Activated CD8-positive, alpha-beta memory T cell treated with anti-CD3 and anti-CD28 coated beads for 36 hours (primary cell): Measurements from ENCODE around the gene GCNT1. TPM values are rescaled to one million over a fixed set of nuclear protein-coding genes. Genes with fewer than 3 reads are reported as not detected.
"Not testable (repeated sequence)": the region's sequence is repeated elsewhere in the genome, so short reads cannot be mapped to it uniquely, and the experiment has no call there.

Source experiments
- CTCF ChIA-PET: fragments of 350-600 bp; sonication (Branson Sonifier 250); formaldehyde crosslinking; loops from one replicate; lab custom pipeline; 2021; ENCODE audit warnings: antibody characterized with exemption; lab: Charles Lee
- POLR2A ChIA-PET: fragments of 350-600 bp; sonication (Branson Sonifier 250); formaldehyde crosslinking; loops from one replicate; lab custom pipeline; 2021; ENCODE audit warnings: antibody characterized with exemption; lab: Charles Lee
- total RNA-seq, 2 experiments: library from RNA; stranded (reverse); gene quantifications; one replicate each; pipeline ENCODE4 v1.2.3, GENCODE V29; 2021

Gene GCNT1
- 10 to 100 TPM; 16.4 to 18.5 TPM for total RNA-seq

DNA sequence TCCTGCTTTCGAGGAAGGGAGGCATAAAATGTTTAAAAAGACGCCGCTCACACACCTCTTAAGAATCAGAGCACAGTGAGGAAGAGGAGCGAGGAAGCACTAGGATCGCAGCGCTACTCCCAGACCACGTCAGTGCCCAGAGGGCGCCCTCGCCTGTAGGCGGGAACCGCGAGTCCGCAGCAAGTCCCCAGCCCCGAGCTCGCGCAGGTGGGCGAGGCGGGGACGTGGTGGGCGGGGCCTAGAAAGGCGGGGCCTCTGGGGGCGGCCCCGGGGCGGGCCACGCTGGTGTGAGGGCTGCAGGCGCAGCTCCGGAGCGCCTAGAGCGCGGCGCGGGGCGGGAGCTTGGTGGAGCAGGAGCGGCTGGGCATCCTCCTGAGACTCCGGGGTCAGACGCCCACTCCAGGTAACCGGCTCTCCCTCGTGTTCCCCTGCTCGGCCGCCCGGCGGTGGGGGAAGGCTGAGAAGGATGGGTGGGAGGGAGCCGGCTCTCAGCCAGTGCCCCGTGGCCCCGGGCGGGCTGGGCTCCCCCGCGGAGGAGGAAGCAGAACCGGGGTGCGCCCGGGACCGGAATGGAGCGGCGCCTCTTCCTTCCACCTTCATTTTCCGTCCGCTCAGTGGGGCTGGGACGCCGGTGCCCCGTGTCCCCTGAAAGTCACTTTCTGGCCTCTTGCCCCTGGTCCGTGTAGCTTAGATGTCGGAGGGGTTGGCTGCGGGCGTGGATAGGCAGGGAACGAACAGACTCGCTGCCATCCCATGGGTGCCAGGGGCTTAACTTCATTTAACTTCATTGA is at the start of gene GCNT1:
Gene GCNT1 (plus strand): TSS at position 280 of the 791 bp plus-strand sequence. CDS start 43,200 bp downstream, outside the sequence.
- ChIA-PET CTCF (interaction anchor here (0.7 to 2.5 kb wide), 6 partner anchors 8 to 200 kb away, joined by 3 to 6 read pairs (median 4); no protein-coding TSS in a partner anchor), POLR2A (interaction anchor here (1.0 kb wide), 3 partner anchors 21 to 117 kb away, joined by 3 to 4 read pairs (median 4); partner anchors contain the start of gene RFK)

DNA sequence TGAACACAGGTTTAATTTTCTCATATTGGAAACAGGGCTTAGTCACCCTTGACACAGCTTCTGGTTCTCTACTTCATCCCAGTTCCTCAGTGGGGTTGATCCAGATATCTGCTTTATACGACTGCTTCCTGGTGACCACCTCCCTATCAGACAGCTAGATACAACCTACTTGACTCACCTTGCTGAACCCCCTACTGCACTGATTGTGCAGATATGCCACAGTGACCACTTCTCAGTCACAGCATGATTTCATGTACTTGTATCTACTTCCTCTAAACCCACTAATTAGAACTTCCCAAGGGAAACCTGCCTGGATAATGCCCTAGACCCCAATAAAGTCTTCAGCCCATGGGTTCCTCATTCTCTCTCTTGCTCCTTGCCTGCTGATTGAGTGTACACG is 46.3 kb upstream of the GCNT1 start:
- POLR2A ChIA-PET = no interaction called here

GRCh38 chr9:76413658-76414057 is 45.3 kb upstream of the GCNT1 start:
- CTCF ChIA-PET = interaction anchor here (1.2 kb wide), 1 partner anchor 286 kb away, joined by 3 read pairs; no protein-coding TSS in a partner anchor
- POLR2A ChIA-PET = no interaction called here

More for the DNA sequence above, 46.3 kb upstream of the GCNT1 start:
- CTCF ChIA-PET = interaction anchor here (1.2 kb wide), 1 partner anchor 287 kb away, joined by 3 read pairs; no protein-coding TSS in a partner anchor

GRCh38 chr9:76414661-76415060 is 44.3 kb upstream of the GCNT1 start:
- ChIA-PET POLR2A (interaction anchor here (0.6 kb wide), 1 partner anchor 24 kb away, joined by 11 read pairs; no protein-coding TSS in a partner anchor), CTCF (no interaction called here)

DNA sequence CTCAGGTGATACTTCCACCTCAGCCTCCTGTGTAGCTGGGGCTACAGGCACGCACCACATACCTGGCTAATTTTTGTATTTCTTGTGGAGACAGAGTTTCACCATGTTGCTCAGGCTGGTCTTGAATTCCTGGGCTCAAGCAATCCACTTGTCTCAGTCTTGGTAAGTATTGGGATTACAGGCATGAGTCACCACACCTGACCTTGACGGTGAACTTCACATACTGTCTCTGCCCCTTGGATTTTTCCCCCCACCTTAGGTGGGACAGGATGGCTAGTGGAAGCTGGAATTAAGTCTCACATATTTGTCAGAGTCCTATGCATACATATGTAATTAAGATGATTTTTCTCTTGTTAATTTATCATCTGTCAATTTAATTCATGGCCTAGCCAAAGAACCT is 43.8 kb upstream of the GCNT1 start:
- CTCF ChIA-PET = no interaction called here
- POLR2A ChIA-PET = interaction anchor here (0.6 kb wide), 1 partner anchor 24 kb away, joined by 11 read pairs; no protein-coding TSS in a partner anchor

DNA sequence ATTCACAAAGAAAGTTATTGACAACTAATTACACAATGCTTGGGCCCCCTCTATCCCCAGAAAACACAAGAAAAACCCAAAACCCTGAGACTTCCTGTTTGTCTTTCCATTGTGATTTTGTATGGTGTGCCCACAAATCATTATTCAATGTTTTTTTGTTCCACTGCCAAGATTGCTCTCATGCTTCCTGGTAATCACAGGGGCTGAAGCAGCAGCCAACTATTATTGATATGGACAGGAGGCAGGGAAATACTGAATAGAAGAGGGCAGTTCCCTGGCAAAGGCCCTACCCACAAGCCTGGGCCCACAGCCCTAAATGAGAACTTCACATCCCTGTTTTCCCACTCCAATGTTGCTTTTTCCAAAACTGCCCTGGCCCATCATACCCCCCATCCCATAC is 43.3 kb upstream of the GCNT1 start:
- POLR2A ChIA-PET = no interaction called here
- CTCF ChIA-PET = no interaction called here

DNA sequence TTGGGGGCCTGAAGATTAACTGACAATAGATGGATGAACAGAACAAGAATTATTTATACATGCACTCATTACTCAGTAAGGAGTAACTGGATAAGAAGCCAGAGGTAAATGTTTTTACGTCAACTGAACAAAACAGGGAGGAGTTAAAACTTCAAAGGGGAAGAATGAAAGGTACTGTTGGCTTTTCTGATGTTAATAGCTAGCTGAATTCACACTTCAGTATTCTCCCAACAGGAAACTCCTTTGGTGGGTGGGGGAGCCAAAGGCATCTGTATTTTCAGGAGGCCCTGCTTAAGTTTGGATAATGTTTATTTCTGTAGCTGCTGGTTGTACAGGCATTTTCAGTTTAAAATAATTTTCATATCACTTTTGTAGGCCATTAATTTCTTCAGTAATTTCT is 41.6 kb upstream of the GCNT1 start:
- ChIA-PET POLR2A (no interaction called here), CTCF (no interaction called here)

- POLR2A ChIA-PET = no interaction called here
These were observed 39.1 kb upstream of the GCNT1 start for GRCh38 chr9:76419782-76420380.

GRCh38 chr9:76423216-76424177 is 35.5 kb upstream of the GCNT1 start:
- ChIA-PET CTCF (interaction anchor here (0.9 to 1.2 kb wide), 2 partner anchors 16 to 281 kb away, joined by 3 read pairs; no protein-coding TSS in a partner anchor), POLR2A (no interaction called here)

More at GRCh38 chr9:76419782-76420380, 39.1 kb upstream of the GCNT1 start:
- CTCF ChIA-PET = interaction anchor here (1.3 to 1.5 kb wide), 2 partner anchors 15 to 35 kb away, joined by 3 to 4 read pairs; no protein-coding TSS in a partner anchor

- CTCF ChIA-PET = interaction anchor here (0.7 to 1.6 kb wide), 4 partner anchors 15 to 1332 kb away, joined by 3 to 4 read pairs (median 4); no protein-coding TSS in a partner anchor
- POLR2A ChIA-PET = no interaction called here
These were observed 34.5 kb upstream of the GCNT1 start for GRCh38 chr9:76424491-76424890.

- ChIA-PET POLR2A (interaction anchor here (0.6 to 1.1 kb wide), 4 partner anchors 13 to 150 kb away, joined by 3 to 7 read pairs (median 5); partner anchors contain the start of gene RFK), CTCF (interaction anchor here (0.9 to 1.6 kb wide), 5 partner anchors 8 to 232 kb away, joined by 3 to 6 read pairs (median 4); no protein-coding TSS in a partner anchor)
These were observed 33.1 kb upstream of the GCNT1 start for GRCh38 chr9:76425677-76426453.

- POLR2A ChIA-PET = no interaction called here
- CTCF ChIA-PET = interaction anchor here (1.0 kb wide), 1 partner anchor 15 kb away, joined by 3 read pairs; no protein-coding TSS in a partner anchor
These were observed 32.1 kb upstream of the GCNT1 start for GRCh38 chr9:76426807-76427419.

DNA sequence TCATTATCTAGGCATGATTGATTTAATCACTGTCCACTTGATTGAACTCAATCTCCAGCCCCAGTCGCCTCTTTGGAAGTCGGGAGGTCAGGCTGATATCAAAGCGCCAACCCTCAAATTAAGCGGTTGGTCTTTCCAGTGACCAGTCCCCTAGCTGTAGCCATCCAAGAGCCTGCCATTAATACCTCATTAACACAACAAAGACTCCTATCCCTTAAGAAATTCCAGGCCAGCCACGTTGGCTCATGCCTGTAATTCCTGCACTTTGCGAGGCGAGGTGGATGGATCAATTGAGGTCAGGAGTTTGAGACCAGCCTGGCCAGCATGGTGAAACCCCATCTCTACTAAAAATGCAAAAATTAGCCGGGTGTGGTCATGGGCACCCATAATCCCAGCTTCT is 27.4 kb upstream of the GCNT1 start:
- ChIA-PET CTCF (interaction anchor here (0.7 to 0.9 kb wide), 2 partner anchors 16 to 224 kb away, joined by 3 read pairs; no protein-coding TSS in a partner anchor), POLR2A (no interaction called here)

GRCh38 chr9:76433406-76433805 is 25.6 kb upstream of the GCNT1 start:
- POLR2A ChIA-PET = no interaction called here

GRCh38 chr9:76433836-76434235 is 25.1 kb upstream of the GCNT1 start:
- POLR2A ChIA-PET = no interaction called here

More at GRCh38 chr9:76433406-76433805, 25.6 kb upstream of the GCNT1 start:
- CTCF ChIA-PET = interaction anchor here (1.3 kb wide), 1 partner anchor 8 kb away, joined by 4 read pairs; no protein-coding TSS in a partner anchor

DNA sequence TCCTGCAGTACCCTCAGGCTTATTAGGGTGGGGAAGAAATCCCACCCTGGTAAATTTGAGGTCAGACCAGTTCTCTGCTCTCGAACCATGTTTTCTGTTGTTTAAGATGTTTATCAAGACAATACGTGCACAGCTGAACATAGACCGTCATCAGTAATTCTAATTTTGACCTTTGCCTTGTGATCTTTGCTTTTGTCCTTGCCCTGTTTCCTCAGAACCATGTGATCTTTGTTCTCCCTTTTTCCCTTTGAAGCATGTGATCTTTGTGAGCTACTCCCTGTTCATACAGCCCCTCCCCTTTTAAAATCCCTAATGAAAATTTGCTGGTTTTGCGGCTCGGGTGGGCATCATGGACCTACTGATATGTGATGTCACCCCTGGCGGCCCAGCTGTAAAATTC is 24.1 kb upstream of the GCNT1 start:
- CTCF ChIA-PET = interaction anchor here (0.6 kb wide), 1 partner anchor 1328 kb away, joined by 3 read pairs; no protein-coding TSS in a partner anchor

More at GRCh38 chr9:76433836-76434235, 25.1 kb upstream of the GCNT1 start:
- CTCF ChIA-PET = interaction anchor here (1.3 kb wide), 1 partner anchor 8 kb away, joined by 4 read pairs; no protein-coding TSS in a partner anchor

More for the DNA sequence above, 24.1 kb upstream of the GCNT1 start:
- POLR2A ChIA-PET = not testable (repeated sequence)
